Measurements from ENCODE around the gene HSPA1A. TPM values are rescaled to one million over a fixed set of nuclear protein-coding genes. Genes with fewer than 3 reads are reported as not detected.
A peak's percentile ranks its signal among the peaks of the same experiment; 100 is the strongest.
"Not testable (repeated sequence)": the region's sequence is repeated elsewhere in the genome, so short reads cannot be mapped to it uniquely, and the experiment has no call there.

The HSPA1A gene
- total RNA-seq, 8 experiments from 2014 or later: 29.3 to 514 (median 92.4) TPM

GRCh38 chr6:31822036-31822821 lies 6.9 kb downstream of the HSPA1A start:
- Histone ChIP-seq H3K27ac (peak overlapping the region; percentile 62 to 80), H3K4me1 (replicated peaks in 1 of 2) (peaks cover 28 to 48% of the 10 kb centered on the region in 2 donors), H3K4me3 (peak overlapping the region; percentile 32 to 48 (median 39))
- 0 to 30% (median 14%) methylated on average over 1 to 11 of the region's 25 CpGs; no CpG with 5 or more reads in 2 of the 10 experiments for WGBS, 10 experiments
- in situ Hi-C loops (cut with MboI; ENCODE audit: low pct_unique_long_range_greater_than_20kb in 2 of 9, low sequenced_read_pairs in 9 of 9, unreplicated experiment in 9 of 9): no loop called here
- peak; percentile 4 to 39 (median 24) for ATAC-seq (replicated peaks in 6 of 8)

GRCh38 chr6:31823592-31824196 lies 8.4 kb downstream of the HSPA1A start:
- H3K27ac ChIP-seq; ATAC-seq (replicated peaks in 6 of 8); H3K4me3 ChIP-seq; in situ Hi-C loops (cut with MboI; ENCODE audit: low pct_unique_long_range_greater_than_20kb in 2 of 9, low sequenced_read_pairs in 9 of 9, unreplicated experiment in 9 of 9): not testable (repeated sequence)
- 78 to 100% (median 92%) methylated on average over 1 to 6 of the region's 9 CpGs; no CpG with 5 or more reads in 2 of the 10 experiments for WGBS, 10 experiments
- H3K4me1 ChIP-seq (replicated peaks in 1 of 2): peaks cover 26 to 35% of the 10 kb centered on the region in 2 donors

- Histone ChIP-seq H3K4me3 (no peak overlapping the region), H3K4me1 (replicated peaks in 1 of 2) (peaks cover 23 to 26% of the 10 kb centered on the region in 2 donors), H3K27ac (no peak overlapping the region)
- no peak for ATAC-seq (replicated peaks in 6 of 8)
- in situ Hi-C loops (cut with MboI; ENCODE audit: low pct_unique_long_range_greater_than_20kb in 2 of 9, low sequenced_read_pairs in 9 of 9, unreplicated experiment in 9 of 9): loop anchor here in 1 of 9 experiments (25.0 kb wide), 1 partner anchor 163 kb away; the partner anchor contains the start of genes APOM, BAG6, C6orf47 and CSNK2B
- WGBS, 10 experiments: 20 to 91% (median 62%) methylated on average over 1 to 4 of the region's 4 CpGs; no CpG with 5 or more reads in 1 of the 10 experiments
Measured at GRCh38 chr6:31825553-31825952, 10.2 kb downstream of the HSPA1A start.

- 0 to 11% (median 4%) methylated on average over 3 to 9 of the region's 13 CpGs; no CpG with 5 or more reads in 4 of the 10 experiments for WGBS, 10 experiments
- peaks cover 18 to 23% of the 10 kb centered on the region in 2 donors for H3K4me1 ChIP-seq (replicated peaks in 1 of 2)
- ATAC-seq (replicated peaks in 6 of 8): peak in 7 of 8 experiments; percentile 3 to 45 (median 6)
- H3K27ac ChIP-seq: peak overlapping the region; percentile 74 to 86
- in situ Hi-C loops (cut with MboI; ENCODE audit: low pct_unique_long_range_greater_than_20kb in 2 of 9, low sequenced_read_pairs in 9 of 9, unreplicated experiment in 9 of 9): loop anchor here in 1 of 9 experiments (25.0 kb wide), 1 partner anchor 165 kb away; the partner anchor contains the start of genes APOM, BAG6, C6orf47 and CSNK2B
- H3K4me3 ChIP-seq: peak overlapping the region; percentile 68 to 72 (median 70)
Measured at GRCh38 chr6:31826793-31827285, 11.5 kb downstream of the HSPA1A start.

- H3K4me3 ChIP-seq: peak within 1 kb of the TSS; percentile 68 to 72 (median 70)
- in situ Hi-C loops (cut with MboI; ENCODE audit: low pct_unique_long_range_greater_than_20kb in 2 of 9, low sequenced_read_pairs in 9 of 9, unreplicated experiment in 9 of 9): loop anchor here in 1 of 9 experiments (25.0 kb wide), 1 partner anchor 165 kb away; the partner anchor contains the start of genes APOM, BAG6, C6orf47 and CSNK2B
- WGBS, 10 experiments: 0 to 2% (median 1%) methylated on average over 5 to 13 of the region's 56 CpGs; no CpG with 5 or more reads in 6 of the 10 experiments
- peaks cover 14 to 19% of the 10 kb centered on the region in 2 donors for H3K4me1 ChIP-seq (replicated peaks in 1 of 2)
- ATAC-seq (replicated peaks in 6 of 8): peak; percentile 61 to 86 (median 80)
- H3K27ac ChIP-seq: peak within 1 kb of the TSS; percentile 74 to 86
Measured at GRCh38 chr6:31827286-31828079, 12.1 kb downstream of the HSPA1A start, which contains the start of gene HSPA1B. Gene HSPA1B, plus strand, starts transcription at chr6:31827738. Its CDS starts 213 bp downstream, at chr6:31827951.

GRCh38 chr6:31829633-31830283 lies 14.4 kb downstream of the HSPA1A start:
- WGBS, 10 experiments: 0 to 4% (median 0%) methylated on average over 3 to 8 of the region's 15 CpGs
- ATAC-seq (replicated peaks in 6 of 8): peak in 2 of 8 experiments; percentile 0 to 6
- Histone ChIP-seq H3K27ac (peak overlapping the region in 1 of 2 donors; percentile 56), H3K4me3 (peak overlapping the region; percentile 50 to 89 (median 56)), H3K4me1 (replicated peaks in 1 of 2) (peaks cover 13 to 23% of the 10 kb centered on the region in 2 donors)
- in situ Hi-C loops (cut with MboI; ENCODE audit: low pct_unique_long_range_greater_than_20kb in 2 of 9, low sequenced_read_pairs in 9 of 9, unreplicated experiment in 9 of 9): loop anchor here in 1 of 9 experiments (25.0 kb wide), 1 partner anchor 167 kb away; the partner anchor contains the start of genes APOM, BAG6, C6orf47 and CSNK2B

- peak overlapping the region; percentile 50 to 89 (median 56) for H3K4me3 ChIP-seq
- 50 to 100% (median 80%) methylated on average over 1 to 5 of the region's 6 CpGs; no CpG with 5 or more reads in 1 of the 10 experiments for WGBS, 10 experiments
- H3K27ac ChIP-seq: peak overlapping the region in 1 of 2 donors; percentile 56
- H3K4me1 ChIP-seq (replicated peaks in 1 of 2): peaks cover 12 to 21% of the 10 kb centered on the region in 2 donors
- ATAC-seq (replicated peaks in 6 of 8): no peak
- in situ Hi-C loops (cut with MboI; ENCODE audit: low pct_unique_long_range_greater_than_20kb in 2 of 9, low sequenced_read_pairs in 9 of 9, unreplicated experiment in 9 of 9): loop anchor here in 1 of 9 experiments (25.0 kb wide), 1 partner anchor 169 kb away; the partner anchor contains the start of genes APOM, BAG6, C6orf47 and CSNK2B
Measured at GRCh38 chr6:31830886-31831335, 15.6 kb downstream of the HSPA1A start.

- 61 to 98% (median 81%) methylated on average over 1 to 10 of the region's 15 CpGs; no CpG with 5 or more reads in 1 of the 10 experiments for WGBS, 10 experiments
- ATAC-seq (replicated peaks in 6 of 8): peak in 1 of 8 experiments; percentile 0
- Histone ChIP-seq H3K4me1 (replicated peaks in 1 of 2) (peaks cover 12 to 19% of the 10 kb centered on the region in 2 donors), H3K4me3 (peak overlapping the region in 4 of 5 donors; percentile 50 to 57 (median 56)), H3K27ac (no peak overlapping the region)
- in situ Hi-C loops (cut with MboI; ENCODE audit: low pct_unique_long_range_greater_than_20kb in 2 of 9, low sequenced_read_pairs in 9 of 9, unreplicated experiment in 9 of 9): loop anchor here in 1 of 9 experiments (25.0 kb wide), 1 partner anchor 169 kb away; the partner anchor contains the start of genes APOM, BAG6, C6orf47 and CSNK2B
Measured at GRCh38 chr6:31831350-31832215, 16.2 kb downstream of the HSPA1A start.

- peaks cover 27% of the 10 kb centered on the region in 2 donors for H3K4me1 ChIP-seq (replicated peaks in 1 of 2)
- in situ Hi-C loops (cut with MboI; ENCODE audit: low pct_unique_long_range_greater_than_20kb in 2 of 9, low sequenced_read_pairs in 9 of 9, unreplicated experiment in 9 of 9): loop anchor here in 1 of 9 experiments (25.0 kb wide), 1 partner anchor 172 kb away; the partner anchor contains the start of genes APOM, BAG6, C6orf47 and CSNK2B
- peak; percentile 16 to 82 (median 66) for ATAC-seq (replicated peaks in 6 of 8)
- 0 to 3% (median 0%) methylated on average over 5 to 30 of the region's 59 CpGs; no CpG with 5 or more reads in 3 of the 10 experiments for WGBS, 10 experiments
- peak overlapping the region; percentile 70 to 94 (median 78) for H3K4me3 ChIP-seq
- H3K27ac ChIP-seq: peak overlapping the region; percentile 92 to 98
Measured at GRCh38 chr6:31834367-31835250, 19.3 kb downstream of the HSPA1A start.
